ENCODE measurements around the gene NDUFA6.
A peak's percentile ranks its signal among the peaks of the same experiment; 100 is the strongest.
"Not testable (repeated sequence)": the region's sequence is repeated elsewhere in the genome, so short reads cannot be mapped to it uniquely, and the experiment has no call there.

Gene NDUFA6

DNA sequence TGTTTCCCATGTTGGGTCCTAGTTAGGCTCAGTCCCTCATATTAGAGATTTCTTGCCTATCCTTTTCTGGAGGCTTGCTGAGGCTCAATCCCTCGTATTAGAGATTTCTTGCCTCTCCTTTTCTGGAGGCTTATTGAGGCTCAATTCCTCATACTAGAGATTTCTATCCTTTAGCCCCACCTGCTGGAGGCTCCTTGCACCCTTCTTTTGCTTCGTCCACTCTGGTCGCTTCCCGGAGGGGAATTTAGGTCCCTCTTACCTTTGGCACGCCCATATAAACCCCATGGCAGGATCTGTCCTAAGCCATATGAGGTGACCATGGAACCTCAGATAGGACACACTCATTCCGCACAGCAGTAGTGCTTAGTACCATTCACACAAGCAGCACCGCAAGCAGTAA, 24.1 kb upstream of the NDUFA6 start:
- DNase-seq (ENCODE audit: low read depth) = peak; percentile 26
- TF ChIP-seq, protein P1, sequence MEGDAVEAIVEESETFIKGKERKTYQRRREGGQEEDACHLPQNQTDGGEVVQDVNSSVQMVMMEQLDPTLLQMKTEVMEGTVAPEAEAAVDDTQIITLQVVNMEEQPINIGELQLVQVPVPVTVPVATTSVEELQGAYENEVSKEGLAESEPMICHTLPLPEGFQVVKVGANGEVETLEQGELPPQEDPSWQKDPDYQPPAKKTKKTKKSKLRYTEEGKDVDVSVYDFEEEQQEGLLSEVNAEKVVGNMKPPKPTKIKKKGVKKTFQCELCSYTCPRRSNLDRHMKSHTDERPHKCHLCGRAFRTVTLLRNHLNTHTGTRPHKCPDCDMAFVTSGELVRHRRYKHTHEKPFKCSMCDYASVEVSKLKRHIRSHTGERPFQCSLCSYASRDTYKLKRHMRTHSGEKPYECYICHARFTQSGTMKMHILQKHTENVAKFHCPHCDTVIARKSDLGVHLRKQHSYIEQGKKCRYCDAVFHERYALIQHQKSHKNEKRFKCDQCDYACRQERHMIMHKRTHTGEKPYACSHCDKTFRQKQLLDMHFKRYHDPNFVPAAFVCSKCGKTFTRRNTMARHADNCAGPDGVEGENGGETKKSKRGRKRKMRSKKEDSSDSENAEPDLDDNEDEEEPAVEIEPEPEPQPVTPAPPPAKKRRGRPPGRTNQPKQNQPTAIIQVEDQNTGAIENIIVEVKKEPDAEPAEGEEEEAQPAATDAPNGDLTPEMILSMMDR (IDR thresholded peaks at IDR 0.05; ENCODE audit: insufficient read depth, low read depth, low read length, missing control alignments) = peak; percentile 13
- no peak overlapping the region for H3K4me3 ChIP-seq (ENCODE audit: low read depth, low read length)

DNA sequence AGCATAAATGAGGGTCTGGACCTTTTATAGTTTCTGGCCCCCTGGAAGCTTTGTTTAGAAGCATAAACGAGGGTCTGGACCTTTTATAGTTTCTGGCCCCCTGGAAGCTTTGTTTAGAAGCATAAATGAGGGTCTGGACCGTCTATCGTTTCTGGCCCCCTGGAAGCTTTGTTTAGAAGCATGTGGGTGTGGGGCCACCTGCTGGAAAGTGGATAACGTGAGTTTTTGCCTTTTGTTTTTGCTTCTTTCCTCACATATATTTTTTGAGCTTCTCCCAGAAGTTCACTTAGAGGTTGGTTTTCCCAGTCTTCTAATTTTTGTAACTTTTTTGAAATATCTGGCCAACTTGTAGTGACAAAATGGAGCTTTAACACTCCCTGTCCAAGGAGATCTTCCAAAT, 22.2 kb upstream of the NDUFA6 start:
- DNase-seq (ENCODE audit: low read depth) = peak; percentile 43
- TF ChIP-seq, protein P1 (IDR thresholded peaks at IDR 0.05; ENCODE audit: insufficient read depth, low read depth, low read length, missing control alignments) = peak; percentile 33
- H3K4me3 ChIP-seq (ENCODE audit: low read depth, low read length) = not testable (repeated sequence)

DNA sequence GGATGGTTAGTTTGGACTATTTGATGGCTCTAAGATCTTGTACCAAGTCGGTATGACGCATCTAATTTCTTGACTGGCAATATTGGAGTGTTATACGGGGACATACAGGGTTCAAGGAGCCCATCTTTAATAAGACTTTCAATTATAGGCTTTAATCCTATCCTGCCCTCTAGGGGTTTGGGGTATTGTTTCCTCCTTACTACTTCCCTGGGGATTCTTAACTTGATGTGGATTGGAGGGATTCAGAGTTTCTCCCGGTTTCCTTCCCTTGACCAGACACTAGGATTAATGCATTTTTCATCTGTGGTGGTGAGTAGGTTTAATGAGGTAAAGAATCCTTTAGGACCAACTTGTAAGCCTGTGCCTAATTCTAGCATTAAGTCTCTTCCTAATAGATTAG, 21.2 kb upstream of the NDUFA6 start:
- DNase-seq (ENCODE audit: low read depth) = no peak
- H3K4me3 ChIP-seq (ENCODE audit: low read depth, low read length) = no peak overlapping the region
- TF ChIP-seq, protein P1 (IDR thresholded peaks at IDR 0.05; ENCODE audit: insufficient read depth, low read depth, low read length, missing control alignments) = no peak

DNA sequence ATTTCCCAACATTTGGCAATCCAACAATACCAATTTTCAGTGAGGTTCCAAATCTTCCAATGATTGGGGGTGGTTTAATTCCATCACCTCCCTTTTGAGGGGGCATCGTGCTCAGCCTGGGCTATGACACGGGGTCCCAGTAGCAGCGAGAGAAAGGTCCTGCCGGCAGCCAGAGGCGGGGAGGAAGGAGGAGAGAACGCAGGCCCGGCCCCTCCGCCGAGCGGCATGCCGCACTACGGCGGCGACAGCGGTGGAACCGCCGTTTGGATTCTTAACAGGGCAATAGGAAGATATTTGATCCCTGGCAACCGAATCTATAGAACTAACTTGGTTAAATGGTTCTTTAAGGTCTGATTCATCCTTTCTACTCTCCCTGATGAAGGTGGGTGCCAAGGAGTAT, 18.3 kb upstream of the NDUFA6 start:
- TF ChIP-seq, protein P1 (IDR thresholded peaks at IDR 0.05; ENCODE audit: insufficient read depth, low read depth, low read length, missing control alignments) = no peak
- H3K4me3 ChIP-seq (ENCODE audit: low read depth, low read length) = no peak overlapping the region
- no peak for DNase-seq (ENCODE audit: low read depth)

DNA sequence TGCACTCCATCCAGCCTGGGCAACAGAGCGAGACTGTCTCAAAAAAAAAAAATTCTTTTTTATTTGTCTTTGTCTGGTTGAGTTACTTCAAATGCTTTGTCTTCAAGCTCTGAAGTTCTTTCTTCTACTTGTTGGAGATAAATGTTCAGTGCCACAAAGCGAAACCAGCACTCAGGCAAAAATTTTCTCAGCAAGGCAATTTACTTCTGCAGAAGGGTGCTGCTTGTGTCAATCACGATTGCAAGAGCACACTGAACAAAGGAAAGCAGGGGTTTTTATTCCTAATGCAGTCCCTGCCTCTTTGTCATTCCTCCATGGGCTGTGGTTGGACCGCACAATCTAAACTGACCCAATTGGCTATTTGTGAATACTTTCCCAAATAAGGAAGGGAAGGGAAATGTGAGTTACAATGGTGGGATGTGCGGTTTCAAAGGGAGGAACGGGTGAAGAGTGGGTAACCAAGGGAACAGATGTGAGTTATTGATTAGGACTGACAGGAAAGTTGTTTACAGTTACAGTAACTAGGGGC, 13.8 kb upstream of the NDUFA6 start:
- H3K4me3 ChIP-seq (ENCODE audit: low read depth, low read length); DNase-seq (ENCODE audit: low read depth): not testable (repeated sequence)

DNA sequence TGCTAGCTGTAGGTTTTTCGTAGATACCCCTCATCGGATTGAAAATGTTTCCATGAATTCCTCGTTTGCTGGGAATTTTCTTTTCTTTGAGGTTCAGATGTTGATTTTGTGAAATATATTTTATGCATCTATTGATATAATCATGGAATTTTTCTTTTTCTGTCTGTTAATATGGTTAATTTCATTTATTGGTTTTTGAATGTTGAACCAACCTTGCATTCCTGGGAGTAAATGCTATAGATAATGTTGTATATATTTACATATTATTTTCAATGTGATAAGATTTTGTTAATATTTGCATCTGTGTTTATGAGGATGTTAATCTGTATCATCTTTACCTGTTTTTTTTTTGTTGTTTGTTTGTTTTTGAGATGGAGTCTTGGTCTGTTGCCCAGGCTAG, 10.6 kb upstream of the NDUFA6 start:
- H3K4me3 ChIP-seq (ENCODE audit: low read depth, low read length) = no peak overlapping the region
- TF ChIP-seq, protein P1 (IDR thresholded peaks at IDR 0.05; ENCODE audit: insufficient read depth, low read depth, low read length, missing control alignments) = no peak
- no peak for DNase-seq (ENCODE audit: low read depth)

DNA sequence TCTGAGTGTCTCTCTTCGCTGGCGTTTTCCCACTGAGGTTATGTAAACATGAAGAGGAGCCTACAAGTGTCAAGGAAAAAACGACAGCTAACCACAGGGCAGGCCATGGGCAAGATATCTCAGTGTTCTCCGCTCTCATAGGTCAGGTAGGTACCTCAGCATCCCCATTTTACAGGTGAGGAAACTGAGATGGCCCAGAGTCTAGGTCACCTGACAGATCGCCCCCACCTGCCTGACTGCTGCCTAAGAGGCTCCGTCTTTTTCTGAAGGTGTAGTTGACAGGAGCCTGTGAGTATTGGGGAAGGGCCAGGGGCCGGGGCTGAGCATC, 847 bp upstream of the NDUFA6 start:
- TF ChIP-seq, protein P1 (IDR thresholded peaks at IDR 0.05; ENCODE audit: insufficient read depth, low read depth, low read length, missing control alignments) = no peak
- peak overlapping the region; percentile 94 for H3K4me3 ChIP-seq (ENCODE audit: low read depth, low read length)
- peak; percentile 27 for DNase-seq (ENCODE audit: low read depth)
